ENCODE data around the gene CGREF1.
"Not testable (repeated sequence)": the region's sequence is repeated elsewhere in the genome, so short reads cannot be mapped to it uniquely, and the experiment has no call there.

CGREF1 gene

GRCh38 chr2:27122791-27123190 is 3.9 kb upstream of the CGREF1 start:
- ChIA-PET CTCF (interaction anchor here (0.8 to 3.0 kb wide), 10 partner anchors 9 to 75 kb away, joined by 3 to 31 read pairs (median 4); partner anchors contain the start of gene PREB), POLR2A (interaction anchor here (1.8 kb wide), 1 partner anchor 11 kb away, joined by 8 read pairs; the partner anchor contains the start of gene PREB)
- peaks cover 0 to 33% (median 25%) of the 10 kb centered on the region in 4 experiments for H3K4me1 ChIP-seq (ENCODE audit: control extremely low read depth in 1 of 4, control insufficient read depth in 4 of 4, insufficient read depth in 4 of 4, low read length in 3 of 4)
- peak overlapping the region in 5 of 7 experiments; percentile 59 to 86 (median 82) for H3K4me3 ChIP-seq (ENCODE audit: control insufficient read depth in 1 of 7, extremely low read depth in 1 of 7, insufficient read depth in 4 of 7, low read depth in 2 of 7, low read length in 6 of 7)
- no peak overlapping the region for H3K27ac ChIP-seq (ENCODE audit: insufficient read depth in 1 of 2, low read depth in 1 of 2, low read length in 2 of 2, poor library complexity in 1 of 2, severe bottlenecking in 2 of 2)
- 97% methylated on average over 7 of the region's 7 CpGs for WGBS (ENCODE audit: insufficient coverage)
- no peak for DNase-seq
- H3K9me3 ChIP-seq (ENCODE audit: control extremely low read depth in 1 of 5, control insufficient read depth in 4 of 5, insufficient read depth in 2 of 5, low read depth in 1 of 5, low read length in 4 of 5): no peaks in the 10 kb centered on the region
- H3K36me3 ChIP-seq (ENCODE audit: control insufficient read depth in 4 of 4, insufficient read depth in 4 of 4, low read length in 3 of 4): no peaks in the 10 kb centered on the region
- peaks cover 0 to 23% (median 0%) of the 10 kb centered on the region in 5 experiments for H3K27me3 ChIP-seq (replicated peaks in 2 of 5; ENCODE audit: control insufficient read depth in 4 of 5, insufficient read depth in 5 of 5, low read length in 4 of 5)

GRCh38 chr2:27121906-27122305 is 3.0 kb upstream of the CGREF1 start:
- Histone ChIP-seq H3K9me3 (ENCODE audit: control extremely low read depth in 1 of 5, control insufficient read depth in 4 of 5, insufficient read depth in 2 of 5, low read depth in 1 of 5, low read length in 4 of 5) (no peaks in the 10 kb centered on the region), H3K36me3 (ENCODE audit: control insufficient read depth in 4 of 4, insufficient read depth in 4 of 4, low read length in 3 of 4) (no peaks in the 10 kb centered on the region), H3K4me1 (ENCODE audit: control extremely low read depth in 1 of 4, control insufficient read depth in 4 of 4, insufficient read depth in 4 of 4, low read length in 3 of 4) (peaks cover 0 to 33% (median 25%) of the 10 kb centered on the region in 4 experiments), H3K27ac (ENCODE audit: insufficient read depth in 1 of 2, low read depth in 1 of 2, low read length in 2 of 2, poor library complexity in 1 of 2, severe bottlenecking in 2 of 2) (no peak overlapping the region), H3K4me3 (ENCODE audit: control insufficient read depth in 1 of 7, extremely low read depth in 1 of 7, insufficient read depth in 4 of 7, low read depth in 2 of 7, low read length in 6 of 7) (no peak overlapping the region), H3K27me3 (replicated peaks in 2 of 5; ENCODE audit: control insufficient read depth in 4 of 5, insufficient read depth in 5 of 5, low read length in 4 of 5) (peaks cover 0 to 24% (median 0%) of the 10 kb centered on the region in 5 experiments)
- no CpG with 5 or more reads among the region's 2 CpGs for WGBS (ENCODE audit: insufficient coverage)
- DNase-seq: peak in 2 of 3 donors; percentile 26 to 37
- POLR2A ChIA-PET: no interaction called here
- CTCF ChIA-PET: no interaction called here

- Histone ChIP-seq H3K27me3 (replicated peaks in 2 of 5; ENCODE audit: control insufficient read depth in 4 of 5, insufficient read depth in 5 of 5, low read length in 4 of 5) (peaks cover 0 to 24% (median 0%) of the 10 kb centered on the region in 5 experiments), H3K4me1 (ENCODE audit: control extremely low read depth in 1 of 4, control insufficient read depth in 4 of 4, insufficient read depth in 4 of 4, low read length in 3 of 4) (peaks cover 0 to 33% (median 25%) of the 10 kb centered on the region in 4 experiments), H3K4me3 (ENCODE audit: control insufficient read depth in 1 of 7, extremely low read depth in 1 of 7, insufficient read depth in 4 of 7, low read depth in 2 of 7, low read length in 6 of 7) (peak overlapping the region; percentile 32 to 75 (median 62))
- POLR2A ChIA-PET; H3K36me3 ChIP-seq (ENCODE audit: control insufficient read depth in 4 of 4, insufficient read depth in 4 of 4, low read length in 3 of 4); CTCF ChIA-PET; H3K27ac ChIP-seq (ENCODE audit: insufficient read depth in 1 of 2, low read depth in 1 of 2, low read length in 2 of 2, poor library complexity in 1 of 2, severe bottlenecking in 2 of 2); H3K9me3 ChIP-seq (ENCODE audit: control extremely low read depth in 1 of 5, control insufficient read depth in 4 of 5, insufficient read depth in 2 of 5, low read depth in 1 of 5, low read length in 4 of 5): not testable (repeated sequence)
- DNase-seq: peak in 1 of 3 donors; percentile 43
- WGBS (ENCODE audit: insufficient coverage): 86% methylated on average over 5 of the region's 8 CpGs
Measured at GRCh38 chr2:27119330-27119670, 372 bp upstream of the CGREF1 start.

GRCh38 chr2:27117995-27118524 is 868 bp downstream of the CGREF1 start:
- no peak overlapping the region for H3K27ac ChIP-seq (ENCODE audit: insufficient read depth in 1 of 2, low read depth in 1 of 2, low read length in 2 of 2, poor library complexity in 1 of 2, severe bottlenecking in 2 of 2)
- ChIA-PET POLR2A (no interaction called here), CTCF (interaction anchor here (1.3 kb wide), 1 partner anchor 52 kb away, joined by 5 read pairs; no protein-coding TSS in a partner anchor)
- 29% methylated on average over 13 of the region's 14 CpGs for WGBS (ENCODE audit: insufficient coverage)
- peaks cover 0 to 24% (median 16%) of the 10 kb centered on the region in 4 experiments for H3K4me1 ChIP-seq (ENCODE audit: control extremely low read depth in 1 of 4, control insufficient read depth in 4 of 4, insufficient read depth in 4 of 4, low read length in 3 of 4)
- peaks cover 0 to 22% (median 0%) of the 10 kb centered on the region in 5 experiments for H3K27me3 ChIP-seq (replicated peaks in 2 of 5; ENCODE audit: control insufficient read depth in 4 of 5, insufficient read depth in 5 of 5, low read length in 4 of 5)
- no peaks in the 10 kb centered on the region for H3K36me3 ChIP-seq (ENCODE audit: control insufficient read depth in 4 of 4, insufficient read depth in 4 of 4, low read length in 3 of 4)
- no peak for DNase-seq
- no peaks in the 10 kb centered on the region for H3K9me3 ChIP-seq (ENCODE audit: control extremely low read depth in 1 of 5, control insufficient read depth in 4 of 5, insufficient read depth in 2 of 5, low read depth in 1 of 5, low read length in 4 of 5)
- peak overlapping the region; percentile 32 to 75 (median 62) for H3K4me3 ChIP-seq (ENCODE audit: control insufficient read depth in 1 of 7, extremely low read depth in 1 of 7, insufficient read depth in 4 of 7, low read depth in 2 of 7, low read length in 6 of 7)

GRCh38 chr2:27115519-27115918 is 3.4 kb downstream of the CGREF1 start:
- peaks cover 0 to 15% (median 0%) of the 10 kb centered on the region in 5 experiments for H3K27me3 ChIP-seq (replicated peaks in 2 of 5; ENCODE audit: control insufficient read depth in 4 of 5, insufficient read depth in 5 of 5, low read length in 4 of 5)
- no peak overlapping the region for H3K4me3 ChIP-seq (ENCODE audit: control insufficient read depth in 1 of 7, extremely low read depth in 1 of 7, insufficient read depth in 4 of 7, low read depth in 2 of 7, low read length in 6 of 7)
- no peak overlapping the region for H3K27ac ChIP-seq (ENCODE audit: insufficient read depth in 1 of 2, low read depth in 1 of 2, low read length in 2 of 2, poor library complexity in 1 of 2, severe bottlenecking in 2 of 2)
- no peaks in the 10 kb centered on the region for H3K36me3 ChIP-seq (ENCODE audit: control insufficient read depth in 4 of 4, insufficient read depth in 4 of 4, low read length in 3 of 4)
- DNase-seq: no peak
- WGBS (ENCODE audit: insufficient coverage): 76% methylated on average over 2 of the region's 2 CpGs
- ChIA-PET CTCF (interaction anchor here (0.7 to 1.6 kb wide), 4 partner anchors 14 to 43 kb away, joined by 3 to 4 read pairs (median 4); no protein-coding TSS in a partner anchor), POLR2A (interaction anchor here (0.6 kb wide), 1 partner anchor 40 kb away, joined by 3 read pairs; no protein-coding TSS in a partner anchor)
- H3K4me1 ChIP-seq (ENCODE audit: control extremely low read depth in 1 of 4, control insufficient read depth in 4 of 4, insufficient read depth in 4 of 4, low read length in 3 of 4): peaks cover 0 to 14% (median 11%) of the 10 kb centered on the region in 4 experiments
- no peaks in the 10 kb centered on the region for H3K9me3 ChIP-seq (ENCODE audit: control extremely low read depth in 1 of 5, control insufficient read depth in 4 of 5, insufficient read depth in 2 of 5, low read depth in 1 of 5, low read length in 4 of 5)

GRCh38 chr2:27111392-27112078 is 7.4 kb downstream of the CGREF1 start:
- H3K36me3 ChIP-seq (ENCODE audit: control insufficient read depth in 4 of 4, insufficient read depth in 4 of 4, low read length in 3 of 4); DNase-seq; H3K27me3 ChIP-seq (replicated peaks in 2 of 5; ENCODE audit: control insufficient read depth in 4 of 5, insufficient read depth in 5 of 5, low read length in 4 of 5); H3K4me1 ChIP-seq (ENCODE audit: control extremely low read depth in 1 of 4, control insufficient read depth in 4 of 4, insufficient read depth in 4 of 4, low read length in 3 of 4); H3K27ac ChIP-seq (ENCODE audit: insufficient read depth in 1 of 2, low read depth in 1 of 2, low read length in 2 of 2, poor library complexity in 1 of 2, severe bottlenecking in 2 of 2); POLR2A ChIA-PET; H3K4me3 ChIP-seq (ENCODE audit: control insufficient read depth in 1 of 7, extremely low read depth in 1 of 7, insufficient read depth in 4 of 7, low read depth in 2 of 7, low read length in 6 of 7); H3K9me3 ChIP-seq (ENCODE audit: control extremely low read depth in 1 of 5, control insufficient read depth in 4 of 5, insufficient read depth in 2 of 5, low read depth in 1 of 5, low read length in 4 of 5): not testable (repeated sequence)
- WGBS (ENCODE audit: insufficient coverage): 97% methylated on average over 38 of the region's 49 CpGs
- CTCF ChIA-PET: interaction anchor here (1.2 to 2.3 kb wide), 5 partner anchors 9 to 169 kb away, joined by 4 to 10 read pairs (median 5); partner anchors contain the start of gene ABHD1

Data from common myeloid progenitor, CD34-positive (primary cell).